Measurements from ENCODE around the gene TIMM10.

DNA sequence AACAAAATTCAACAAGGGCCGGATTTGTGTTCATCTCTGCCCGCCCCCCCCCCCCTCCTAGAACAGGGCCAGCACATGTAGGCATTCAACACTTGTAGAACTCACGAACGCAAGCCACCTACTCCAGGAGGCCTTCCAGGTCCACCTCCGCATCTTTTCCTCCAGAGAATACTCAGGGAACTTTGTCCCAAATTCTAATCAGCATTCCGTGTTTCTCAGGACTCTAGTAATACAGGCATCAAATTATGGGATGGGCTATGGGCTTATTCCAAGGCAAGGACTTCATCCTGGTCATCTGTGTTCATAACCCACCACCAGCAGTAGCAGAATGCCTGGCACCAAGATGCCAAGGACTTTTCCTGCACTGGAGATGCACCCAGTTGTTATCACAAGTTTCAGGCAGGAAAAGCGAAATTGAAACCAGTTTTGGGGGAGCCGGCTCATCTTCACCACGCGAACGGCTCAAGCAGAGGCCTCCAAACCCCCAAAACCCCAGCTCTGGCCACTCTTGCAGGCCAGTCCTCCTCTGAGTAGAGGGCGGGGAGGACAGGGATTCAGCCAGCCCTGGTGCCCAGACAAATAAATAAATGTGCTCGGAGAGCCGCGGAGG is 36.5 kb upstream of the TIMM10 start:
- TF ChIP-seq, protein P1, sequence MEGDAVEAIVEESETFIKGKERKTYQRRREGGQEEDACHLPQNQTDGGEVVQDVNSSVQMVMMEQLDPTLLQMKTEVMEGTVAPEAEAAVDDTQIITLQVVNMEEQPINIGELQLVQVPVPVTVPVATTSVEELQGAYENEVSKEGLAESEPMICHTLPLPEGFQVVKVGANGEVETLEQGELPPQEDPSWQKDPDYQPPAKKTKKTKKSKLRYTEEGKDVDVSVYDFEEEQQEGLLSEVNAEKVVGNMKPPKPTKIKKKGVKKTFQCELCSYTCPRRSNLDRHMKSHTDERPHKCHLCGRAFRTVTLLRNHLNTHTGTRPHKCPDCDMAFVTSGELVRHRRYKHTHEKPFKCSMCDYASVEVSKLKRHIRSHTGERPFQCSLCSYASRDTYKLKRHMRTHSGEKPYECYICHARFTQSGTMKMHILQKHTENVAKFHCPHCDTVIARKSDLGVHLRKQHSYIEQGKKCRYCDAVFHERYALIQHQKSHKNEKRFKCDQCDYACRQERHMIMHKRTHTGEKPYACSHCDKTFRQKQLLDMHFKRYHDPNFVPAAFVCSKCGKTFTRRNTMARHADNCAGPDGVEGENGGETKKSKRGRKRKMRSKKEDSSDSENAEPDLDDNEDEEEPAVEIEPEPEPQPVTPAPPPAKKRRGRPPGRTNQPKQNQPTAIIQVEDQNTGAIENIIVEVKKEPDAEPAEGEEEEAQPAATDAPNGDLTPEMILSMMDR (IDR thresholded peaks at IDR 0.05; ENCODE audit: poor library complexity) = no peak
- TF ChIP-seq EZH2 (IDR thresholded peaks at IDR 0.05; ENCODE audit: borderline replicate concordance) = no peak
